Cardiac atrium fibroblast (primary cell): ENCODE results near the gene PSAT1. TPM values are rescaled to one million over a fixed set of nuclear protein-coding genes. Genes with fewer than 3 reads are reported as not detected.

Source experiments
- total RNA-seq: library from RNA; depleted of rRNA; stranded (reverse); fragments of >200 nt; gene quantifications from 2 replicates; pipeline ENCODE4 v1.2.3, GENCODE V29; 2015

The PSAT1 gene
- total RNA-seq: 179 and 182 TPM in 2 replicates

DNA sequence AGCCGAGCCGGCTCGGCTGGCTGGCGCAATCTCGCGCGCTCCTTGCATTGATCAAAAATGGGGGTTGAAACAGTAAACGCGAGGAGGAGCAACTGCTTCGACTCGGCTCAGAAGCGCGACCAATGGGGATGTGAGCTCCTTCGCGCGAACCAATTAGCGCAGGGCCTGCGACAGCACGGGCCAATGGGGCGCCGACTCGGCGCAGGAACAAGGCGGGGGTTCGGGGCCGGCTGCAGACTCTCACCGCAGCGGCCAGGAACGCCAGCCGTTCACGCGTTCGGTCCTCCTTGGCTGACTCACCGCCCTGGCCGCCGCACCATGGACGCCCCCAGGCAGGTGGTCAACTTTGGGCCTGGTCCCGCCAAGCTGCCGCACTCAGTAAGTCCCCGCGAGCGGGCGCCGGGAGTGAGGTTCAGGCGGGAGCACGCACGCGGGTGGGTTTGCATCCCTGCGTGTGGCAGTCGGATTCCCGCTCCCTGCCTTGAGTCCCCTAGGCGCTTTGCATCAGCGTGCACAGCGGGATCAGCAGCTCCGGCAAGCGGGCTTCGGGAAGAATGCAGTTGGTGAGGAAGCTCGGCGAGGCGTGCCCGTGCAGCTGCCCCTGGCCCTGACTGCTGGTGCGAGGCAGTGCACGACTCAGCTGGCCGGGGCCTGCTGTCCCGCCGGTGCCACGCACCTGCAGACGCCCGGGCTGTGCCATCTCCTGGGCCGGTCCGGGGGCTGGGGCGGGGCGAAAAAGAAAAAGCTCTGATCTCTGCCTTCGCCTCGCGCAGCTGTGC is at the start of gene PSAT1:
TSS of gene PSAT1 (plus strand) at position 233 of the 779 bp plus-strand sequence. CDS start at position 319, 86 bp downstream.

Other genes starting within 250 kb of the PSAT1 start
- gene CEP78, start 61.0 kb upstream of the PSAT1 start, total RNA-seq: 6.0 and 8.6 TPM in 2 replicates